H1 (cell line): ENCODE data around the gene GYS2.

Experiments
- CHD2 ChIP-seq: IDR thresholded peaks from 2 replicates; pipeline ENCODE4 v1.6.1; 2012; ENCODE audit warnings: low read length, improper control_type of control experiment
- CHD7 ChIP-seq: fragments of 300-600 bp; sonication (generic); IDR thresholded peaks from 2 replicates; pipeline ENCODE4 v1.7.1; 2012; ENCODE audit warnings: low read length, moderate library complexity, mild to moderate bottlenecking, inconsistent platforms; ENCODE audit not compliant: insufficient replicate concordance
- CREB1 ChIP-seq: IDR thresholded peaks from 2 replicates; pipeline ENCODE4 v1.6.1; 2012; ENCODE audit warnings: inconsistent platforms
- CTBP2 ChIP-seq: IDR thresholded peaks from 2 replicates; pipeline ENCODE4 v1.7.0; 2011; ENCODE audit warnings: borderline replicate concordance, mild to moderate bottlenecking, moderate library complexity, mixed read lengths, low read length; ENCODE audit not compliant: insufficient read depth, insufficient read length
- CTCF ChIP-seq, 3 experiments: IDR thresholded peaks; 1 replicate in 2 of 3; 2 replicates in 1 of 3; pipeline versions ENCODE4 v1.5.1 to v1.6.1; 2011; ENCODE audit warnings: low read length in 3 of 3, mild to moderate bottlenecking in 3 of 3, inconsistent platforms in 2 of 3, low read depth in 1 of 3, moderate library complexity in 1 of 3; ENCODE audit not compliant: insufficient read depth in 1 of 3; ENCODE audit errors: control extremely low read depth in 1 of 3
- EZH2 ChIP-seq: fragments of 200-600 bp; sonication (generic); IDR thresholded peaks from 2 replicates; pipeline ENCODE4 v1.7.1; 2012; ENCODE audit warnings: low read depth, mild to moderate bottlenecking, moderate library complexity, low read length, inconsistent platforms; ENCODE audit not compliant: severe bottlenecking
- HDAC2 ChIP-seq, 2 experiments: fragments of 300-600 bp in 1 of 2; sonication (generic) in 1 of 2; IDR thresholded peaks; 2 replicates each; pipeline ENCODE4 v1.6.1; 2011 to 2012; ENCODE audit warnings: low read depth in 2 of 2, low read length in 2 of 2, mild to moderate bottlenecking in 2 of 2, moderate library complexity in 2 of 2, borderline replicate concordance in 1 of 2, inconsistent platforms in 1 of 2
- MAX ChIP-seq: IDR thresholded peaks from 2 replicates; pipeline ENCODE4 v1.6.1; 2012; ENCODE audit warnings: inconsistent platforms
- NRF1 ChIP-seq: IDR thresholded peaks from 2 replicates; pipeline ENCODE4 v1.6.1; 2011; ENCODE audit warnings: mild to moderate bottlenecking, low read depth, low read length, improper control_type of control experiment
- RAD21 ChIP-seq, 2 experiments: IDR thresholded peaks in 1 of 2; conservative IDR thresholded peaks in 1 of 2; 2 replicates each; pipeline ENCODE4 v1.6.1; 2011; ENCODE audit warnings: low read depth in 2 of 2, low read length in 2 of 2, improper control_type of control experiment in 1 of 2, inconsistent platforms in 1 of 2, mild to moderate bottlenecking in 1 of 2, moderate library complexity in 1 of 2
- SP4 ChIP-seq: IDR thresholded peaks from 2 replicates; pipeline ENCODE4 v1.6.1; 2012; ENCODE audit warnings: low read length, inconsistent platforms
- TBP ChIP-seq: IDR thresholded peaks from 2 replicates; pipeline ENCODE4 v1.6.1; 2011; ENCODE audit warnings: low read depth, low read length, improper control_type of control experiment
- USF2 ChIP-seq: IDR thresholded peaks from 2 replicates; pipeline ENCODE4 v1.6.1; 2011; ENCODE audit warnings: low read length, improper control_type of control experiment

GRCh38 chr12:21568115-21568514, 36.5 kb downstream of the GYS2 start:
- no peak for TF ChIP-seq CTCF (IDR thresholded peaks at IDR 0.05; ENCODE audit: control extremely low read depth in 1 of 3, insufficient read depth in 1 of 3, low read depth in 1 of 3, low read length in 3 of 3)
- no peak for TF ChIP-seq NRF1
- TF ChIP-seq CREB1 = no peak
- TF ChIP-seq CHD7 = no peak
- TF ChIP-seq USF2 = no peak
- no peak for TF ChIP-seq EZH2
- TF ChIP-seq TBP = no peak
- TF ChIP-seq HDAC2 (IDR thresholded peaks at IDR 0.05; ENCODE audit: borderline replicate concordance in 1 of 2, low read depth in 2 of 2, low read length in 2 of 2) = no peak
- TF ChIP-seq RAD21 (IDR thresholded peaks at IDR 0.05 in 1 of 2, conservative IDR thresholded peaks at IDR 0.05 in 1 of 2; ENCODE audit: low read depth in 2 of 2, low read length in 2 of 2) = no peak
- no peak for TF ChIP-seq CTBP2
- no peak for TF ChIP-seq MAX
- TF ChIP-seq SP4 = no peak
- no peak for TF ChIP-seq CHD2
